Testis (tissue), 2 donors: ENCODE results near the gene ABCC3.

ENCODE experiments used
- CTCF ChIP-seq, 3 experiments: fragments of 450-650 bp in 2 of 3; fragments of 200-600 bp in 1 of 3; sonication (generic) in 1 of 3; IDR thresholded peaks; one replicate each; pipeline ENCODE4 v1.5.1; 2016 to 2019; ENCODE audit warnings: antibody characterized with exemption in 3 of 3, mild to moderate bottlenecking in 2 of 3, moderate library complexity in 1 of 3
- POLR2A ChIP-seq: fragments of 450-650 bp; IDR thresholded peaks from one replicate; pipeline ENCODE4 v1.6.1; 2017; ENCODE audit warnings: antibody characterized with exemption, mild to moderate bottlenecking, moderate library complexity

DNA sequence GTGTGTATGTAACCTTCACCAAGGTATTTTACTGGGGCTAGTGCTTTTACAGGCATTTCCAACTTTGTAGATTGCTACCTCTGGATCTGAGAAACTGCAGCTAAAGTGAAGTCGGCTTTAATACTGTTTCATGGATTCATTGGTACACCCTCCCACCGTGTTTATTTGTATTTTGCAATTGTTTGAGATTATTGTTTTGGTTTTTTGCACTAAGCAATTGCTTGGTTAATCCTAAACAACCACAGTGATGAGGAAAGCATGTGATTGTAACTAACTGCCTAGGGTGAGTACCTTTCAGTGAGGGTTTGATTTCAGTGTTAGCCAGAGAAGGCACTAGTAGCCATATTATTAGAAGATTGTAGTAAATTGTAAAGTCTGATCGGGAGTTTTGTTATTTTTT is 88.1 kb downstream of the ABCC3 start:
- TF ChIP-seq CTCF (IDR thresholded peaks at IDR 0.05), result no peak
- no peak for TF ChIP-seq POLR2A
